KMS-11 (cell line): ENCODE data around the gene ARHGAP42.

Experiments used
- H2AFZ ChIP-seq: fragments of 200-600 bp; sonication (generic); 2 replicates; pipeline ENCODE4 v1.6.1; 2016; ENCODE audit warnings: antibody characterized with exemption, mixed run types, low read depth
- H3K27ac ChIP-seq: fragments of 200-600 bp; sonication (generic); 2 replicates; pipeline ENCODE4 v1.6.1; 2016; ENCODE audit warnings: mild to moderate bottlenecking, mixed run types
- H3K27me3 ChIP-seq: fragments of 200-600 bp; sonication (generic); 2 replicates; pipeline ENCODE4 v1.6.1; 2017; ENCODE audit warnings: mild to moderate bottlenecking, low read depth, mixed run types, moderate library complexity; ENCODE audit not compliant: insufficient read depth
- H3K36me3 ChIP-seq: fragments of 200-600 bp; sonication (generic); 2 replicates; pipeline ENCODE4 v1.6.1; 2017; ENCODE audit warnings: mild to moderate bottlenecking, mixed run types; ENCODE audit not compliant: insufficient read depth
- H3K4me1 ChIP-seq: fragments of 200-600 bp; sonication (generic); 2 replicates; pipeline ENCODE4 v1.6.1; 2016; ENCODE audit warnings: mild to moderate bottlenecking, low read depth, mixed run types; ENCODE audit not compliant: poor library complexity, severe bottlenecking
- H3K4me2 ChIP-seq: fragments of 200-600 bp; sonication (generic); 2 replicates; pipeline ENCODE4 v1.7.0; 2016; ENCODE audit warnings: mild to moderate bottlenecking, mixed run types
- H3K4me3 ChIP-seq: fragments of 200-600 bp; sonication (generic); IDR thresholded peaks from 2 replicates; pipeline ENCODE4 v1.6.1; 2017; ENCODE audit warnings: low read depth, low read length, mixed read lengths; ENCODE audit not compliant: insufficient read depth
- H3K79me2 ChIP-seq: fragments of 200-600 bp; sonication (generic); 2 replicates; pipeline ENCODE4 v1.6.1; 2016; ENCODE audit warnings: low read depth, mixed run types; ENCODE audit not compliant: insufficient read depth
- H3K9ac ChIP-seq: fragments of 200-600 bp; sonication (generic); 2 replicates; pipeline ENCODE4 v1.6.1; 2016; ENCODE audit warnings: mild to moderate bottlenecking, mixed run types
- H4K20me1 ChIP-seq: fragments of 200-600 bp; sonication (generic); 2 replicates; pipeline ENCODE4 v1.6.1; 2016; ENCODE audit warnings: mild to moderate bottlenecking, mixed run types; ENCODE audit not compliant: insufficient read depth
- TF ChIP-seq, protein P1 (sequence below): fragments of 200-600 bp; sonication (generic); conservative IDR thresholded peaks from 2 replicates; pipeline ENCODE4 v1.6.1; 2017; ENCODE audit warnings: low read depth, mild to moderate bottlenecking, antibody characterized with exemption, low read length, moderate library complexity, mixed read lengths

Gene ARHGAP42

DNA sequence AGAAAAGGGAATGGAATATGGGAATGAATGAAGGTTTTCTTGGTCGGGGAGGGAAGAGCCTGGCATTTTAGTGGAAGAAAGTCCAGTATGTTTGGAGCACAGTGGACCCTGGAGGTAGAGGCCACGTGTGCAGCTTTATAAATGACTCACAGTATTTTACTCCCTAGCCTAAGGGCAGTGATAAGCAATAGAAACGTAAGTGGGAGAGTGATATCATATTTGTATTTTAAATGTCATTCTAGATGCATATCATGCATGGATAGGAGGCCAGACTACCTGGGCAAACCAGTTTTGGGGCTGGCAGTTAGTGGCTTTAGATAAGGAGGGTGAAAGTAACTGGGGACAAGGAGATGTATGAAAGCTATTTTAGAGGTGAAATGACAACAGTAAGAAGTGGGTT lies 174.1 kb downstream of the ARHGAP42 start:
- no peak overlapping the region for H3K9ac ChIP-seq
- no peak overlapping the region for H3K4me2 ChIP-seq
- H3K36me3 ChIP-seq: no peaks in the 10 kb centered on the region
- H3K79me2 ChIP-seq: no peaks in the 10 kb centered on the region
- TF ChIP-seq, protein P1, sequence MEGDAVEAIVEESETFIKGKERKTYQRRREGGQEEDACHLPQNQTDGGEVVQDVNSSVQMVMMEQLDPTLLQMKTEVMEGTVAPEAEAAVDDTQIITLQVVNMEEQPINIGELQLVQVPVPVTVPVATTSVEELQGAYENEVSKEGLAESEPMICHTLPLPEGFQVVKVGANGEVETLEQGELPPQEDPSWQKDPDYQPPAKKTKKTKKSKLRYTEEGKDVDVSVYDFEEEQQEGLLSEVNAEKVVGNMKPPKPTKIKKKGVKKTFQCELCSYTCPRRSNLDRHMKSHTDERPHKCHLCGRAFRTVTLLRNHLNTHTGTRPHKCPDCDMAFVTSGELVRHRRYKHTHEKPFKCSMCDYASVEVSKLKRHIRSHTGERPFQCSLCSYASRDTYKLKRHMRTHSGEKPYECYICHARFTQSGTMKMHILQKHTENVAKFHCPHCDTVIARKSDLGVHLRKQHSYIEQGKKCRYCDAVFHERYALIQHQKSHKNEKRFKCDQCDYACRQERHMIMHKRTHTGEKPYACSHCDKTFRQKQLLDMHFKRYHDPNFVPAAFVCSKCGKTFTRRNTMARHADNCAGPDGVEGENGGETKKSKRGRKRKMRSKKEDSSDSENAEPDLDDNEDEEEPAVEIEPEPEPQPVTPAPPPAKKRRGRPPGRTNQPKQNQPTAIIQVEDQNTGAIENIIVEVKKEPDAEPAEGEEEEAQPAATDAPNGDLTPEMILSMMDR: no peak
- H3K27ac ChIP-seq: no peak overlapping the region
- H4K20me1 ChIP-seq: no peaks in the 10 kb centered on the region
- H2AFZ ChIP-seq: no peak overlapping the region
- no peaks in the 10 kb centered on the region for H3K27me3 ChIP-seq
- no peak overlapping the region for H3K4me3 ChIP-seq
- peaks cover 32% of the 10 kb centered on the region for H3K4me1 ChIP-seq

DNA sequence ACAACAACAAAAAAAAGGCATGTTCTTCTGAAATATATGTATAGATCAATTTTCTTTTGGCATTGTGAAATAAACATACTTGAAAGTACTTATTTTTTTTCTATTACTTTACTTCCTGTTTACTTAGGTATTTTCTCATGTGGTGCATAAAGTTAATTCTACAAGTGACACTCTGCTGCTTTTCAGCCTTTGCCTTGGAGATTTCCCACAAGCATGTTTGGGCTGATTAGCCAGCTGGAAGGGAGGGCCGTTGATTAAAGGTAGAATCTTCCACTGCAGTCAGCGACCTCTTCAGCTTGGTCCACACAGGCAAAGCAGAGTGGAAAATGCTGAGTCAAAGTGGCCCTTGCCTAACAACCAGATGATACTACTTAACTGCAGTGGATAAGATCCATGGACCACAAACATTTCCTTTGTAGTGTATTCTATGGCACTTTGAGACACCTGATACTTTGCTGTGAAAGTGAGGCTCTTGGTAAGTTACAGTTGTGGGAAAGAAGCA lies 176.0 kb downstream of the ARHGAP42 start:
- Histone ChIP-seq H3K27me3 (no peaks in the 10 kb centered on the region), H3K9ac (no peak overlapping the region), H3K79me2 (no peaks in the 10 kb centered on the region), H3K4me1 (peaks cover 32% of the 10 kb centered on the region), H4K20me1 (no peaks in the 10 kb centered on the region), H2AFZ (no peak overlapping the region), H3K4me3 (no peak overlapping the region), H3K36me3 (no peaks in the 10 kb centered on the region), H3K27ac (peak overlapping the region; percentile 69), H3K4me2 (peak overlapping the region; percentile 54; the same call in 1 of the 2 replicates)
- TF ChIP-seq, protein P1: no peak

DNA sequence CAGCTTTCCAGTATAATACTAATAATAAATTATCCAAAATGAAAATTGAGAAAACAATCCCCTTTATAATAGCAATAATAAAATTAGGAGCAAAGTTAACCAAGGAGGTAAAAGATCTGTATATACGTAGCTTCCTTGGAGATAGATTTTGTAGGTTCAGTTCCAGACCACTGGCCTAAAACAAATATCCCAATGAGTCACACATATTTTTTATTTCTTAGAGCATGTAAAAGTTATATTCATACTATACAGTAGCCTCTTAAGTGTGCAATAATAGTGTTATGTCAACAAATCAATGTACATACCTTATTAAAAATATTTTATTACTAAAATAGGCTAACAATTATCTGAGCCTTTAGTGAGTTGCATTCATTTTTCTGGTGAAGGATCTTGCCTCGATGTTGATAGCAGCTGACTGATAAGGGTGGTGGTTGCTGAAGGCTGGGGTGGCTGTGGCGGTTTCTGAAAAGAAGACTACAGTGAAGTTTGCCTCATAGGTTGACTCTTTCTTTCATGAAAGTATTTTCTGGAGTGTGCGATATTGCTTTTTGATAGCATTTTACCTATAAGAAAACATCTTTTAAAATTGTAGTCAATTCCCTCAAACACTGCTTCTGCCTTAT lies 178.5 kb downstream of the ARHGAP42 start:
- no peaks in the 10 kb centered on the region for H3K36me3 ChIP-seq
- H3K9ac ChIP-seq: no peak overlapping the region
- TF ChIP-seq, protein P1: no peak
- no peak overlapping the region for H3K27ac ChIP-seq
- no peak overlapping the region for H3K4me2 ChIP-seq
- peaks cover 32% of the 10 kb centered on the region for H3K4me1 ChIP-seq
- no peaks in the 10 kb centered on the region for H3K27me3 ChIP-seq
- H3K79me2 ChIP-seq: no peaks in the 10 kb centered on the region
- no peaks in the 10 kb centered on the region for H4K20me1 ChIP-seq
- no peak overlapping the region for H3K4me3 ChIP-seq
- no peak overlapping the region for H2AFZ ChIP-seq

DNA sequence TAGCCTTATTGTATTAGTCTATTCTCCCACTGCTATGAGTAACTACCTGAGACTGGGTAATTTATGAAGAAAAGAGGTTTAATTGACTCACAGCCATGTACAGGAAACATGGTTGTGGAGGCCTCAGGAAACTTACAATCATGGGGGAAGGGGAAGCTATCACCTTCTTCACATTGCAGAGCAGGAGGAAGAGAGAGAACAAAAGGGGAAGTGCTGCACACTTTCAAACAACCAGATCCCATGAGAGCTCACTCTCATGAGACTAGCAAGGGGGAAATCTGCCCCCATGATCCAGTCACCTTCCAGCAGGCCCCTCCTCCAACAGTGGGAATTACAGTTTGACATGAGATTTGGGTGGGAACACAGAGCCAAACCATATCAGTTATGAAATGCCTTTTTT lies 179.4 kb downstream of the ARHGAP42 start:
- no peak overlapping the region for H3K4me2 ChIP-seq
- H3K4me3 ChIP-seq: no peak overlapping the region
- H3K27me3 ChIP-seq: no peaks in the 10 kb centered on the region
- no peak overlapping the region for H2AFZ ChIP-seq
- no peak overlapping the region for H3K9ac ChIP-seq
- peaks cover 32% of the 10 kb centered on the region for H3K4me1 ChIP-seq
- H3K36me3 ChIP-seq: no peaks in the 10 kb centered on the region
- H3K27ac ChIP-seq: no peak overlapping the region
- H4K20me1 ChIP-seq: no peaks in the 10 kb centered on the region
- H3K79me2 ChIP-seq: no peaks in the 10 kb centered on the region
- TF ChIP-seq, protein P1: no peak
